GM19397 (cell line): Measurements from ENCODE around the gene SPOCK1.

Source experiments
- ATAC-seq: cut with Tn5 transposase; IDR thresholded peaks from one replicate; pipeline ENCODE4 v1.9.1; 2021; ENCODE audit warnings: mild to moderate bottlenecking, moderate library complexity; ENCODE audit not compliant: unreplicated experiment

SPOCK1 gene

DNA sequence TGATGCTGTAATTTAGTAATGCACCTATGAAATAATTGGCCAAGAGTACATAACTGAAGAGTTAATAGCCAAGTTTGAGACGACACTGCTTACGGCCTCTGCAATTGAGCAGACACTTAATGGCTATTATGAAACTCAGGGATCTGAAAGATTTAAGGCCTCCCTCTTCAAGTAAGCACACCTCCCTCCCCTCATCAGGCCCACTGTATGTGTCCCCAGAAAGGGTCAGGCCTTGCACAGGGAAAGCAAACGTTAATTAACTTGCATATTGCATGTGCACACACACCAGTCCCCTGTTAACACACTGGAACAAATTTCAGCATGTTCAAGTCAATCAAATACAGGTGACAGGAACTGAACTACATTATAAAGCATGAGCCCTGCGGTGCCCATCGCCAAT, 163.6 kb downstream of the SPOCK1 start:
- ATAC-seq: no peak

DNA sequence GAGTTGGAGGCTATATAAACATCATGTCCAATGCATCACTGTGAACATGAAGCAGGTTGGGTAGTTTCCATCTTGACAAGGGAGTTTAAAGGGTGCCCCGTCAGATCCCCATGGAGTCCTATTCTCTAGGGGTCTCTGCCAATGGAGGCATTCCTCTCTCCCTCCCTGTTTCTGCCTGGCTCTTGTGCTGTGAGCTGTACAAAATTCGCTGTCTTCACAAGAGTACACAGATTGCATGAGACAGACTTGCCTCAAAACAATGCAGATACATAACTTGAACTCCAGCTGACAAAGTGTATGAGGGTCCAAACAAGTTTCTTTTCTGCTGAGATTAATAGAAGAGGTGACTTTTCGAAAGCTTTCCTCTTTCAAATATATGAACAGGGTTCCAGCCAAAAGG, 165.2 kb downstream of the SPOCK1 start:
- ATAC-seq: no peak

DNA sequence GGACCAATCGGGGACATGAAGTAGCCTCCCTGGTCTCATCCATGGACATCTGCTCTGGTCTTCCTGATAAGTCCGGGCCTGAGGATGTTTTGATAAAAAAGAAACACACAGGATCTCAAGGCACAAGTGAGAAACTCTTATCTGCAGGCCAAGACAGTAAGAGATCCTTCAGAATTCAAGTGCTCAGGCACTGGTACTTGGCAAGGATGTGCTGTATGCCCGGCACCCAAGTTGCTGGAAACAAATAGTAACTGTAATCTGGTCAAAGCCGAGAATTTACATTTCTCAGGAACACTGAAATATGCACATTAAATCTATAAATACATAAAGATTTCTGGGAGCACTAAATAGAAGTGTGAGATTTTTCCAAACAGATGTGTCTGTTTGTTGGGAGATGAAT, 165.7 kb downstream of the SPOCK1 start:
- ATAC-seq: no peak

DNA sequence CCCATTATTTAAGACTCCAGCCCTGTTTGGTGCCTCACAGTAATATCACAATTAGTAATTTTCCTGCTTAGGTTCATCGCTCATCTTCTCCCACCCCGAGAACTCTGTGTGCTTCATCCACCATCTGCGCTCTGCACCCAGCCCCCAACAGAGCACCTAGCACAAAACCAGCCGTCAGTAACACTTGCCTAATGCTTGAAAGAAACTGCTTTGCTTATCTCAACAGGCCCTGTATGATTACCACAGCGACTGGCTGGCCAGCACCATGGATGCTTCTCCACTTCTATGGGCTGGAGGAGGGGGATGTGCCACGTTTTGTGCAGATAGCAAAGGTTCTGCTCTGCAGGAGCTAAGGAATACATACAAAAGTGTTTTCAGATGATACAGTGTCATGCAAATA, 166.8 kb downstream of the SPOCK1 start:
- no peak for ATAC-seq

GRCh38 chr5:137329586-137330296, 169.4 kb downstream of the SPOCK1 start:
- ATAC-seq: no peak

DNA sequence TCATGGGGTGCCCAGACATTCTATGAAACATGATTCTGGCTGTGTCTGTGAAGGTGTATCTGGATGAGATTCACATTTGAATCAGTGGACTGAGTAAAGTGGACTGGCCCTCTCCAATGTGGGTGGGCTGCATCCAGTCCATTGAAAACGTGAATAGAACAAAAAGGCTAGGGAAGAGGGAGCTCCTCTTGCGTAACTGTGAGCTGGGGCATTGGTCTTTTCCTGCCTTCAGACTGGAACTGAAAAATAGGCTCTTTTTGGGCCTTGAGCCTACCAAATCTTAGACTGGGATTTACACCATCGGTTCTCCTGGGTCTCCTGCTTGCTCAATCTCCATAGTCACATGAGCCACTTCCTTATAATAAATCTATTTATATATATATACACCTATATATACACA, 170.1 kb downstream of the SPOCK1 start:
- no peak for ATAC-seq

DNA sequence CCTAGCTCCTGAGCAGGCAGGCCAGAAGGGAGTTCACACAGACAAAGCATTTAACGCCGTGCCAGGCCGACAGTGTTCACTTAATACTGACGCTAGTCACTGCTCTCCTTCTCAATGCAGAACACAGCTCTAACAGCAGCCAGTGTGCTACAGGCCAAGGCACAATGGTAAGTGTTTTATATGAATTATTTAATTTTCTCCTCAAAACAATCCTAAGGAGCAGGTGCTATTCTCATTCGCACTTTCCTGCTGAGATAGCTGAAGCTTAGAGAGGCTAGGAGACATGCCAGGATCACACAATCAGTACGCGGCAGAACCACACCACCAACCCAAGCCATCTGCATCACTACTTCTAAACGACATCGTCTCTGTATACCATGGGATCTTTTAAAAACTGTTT, 170.7 kb downstream of the SPOCK1 start:
- no peak for ATAC-seq

DNA sequence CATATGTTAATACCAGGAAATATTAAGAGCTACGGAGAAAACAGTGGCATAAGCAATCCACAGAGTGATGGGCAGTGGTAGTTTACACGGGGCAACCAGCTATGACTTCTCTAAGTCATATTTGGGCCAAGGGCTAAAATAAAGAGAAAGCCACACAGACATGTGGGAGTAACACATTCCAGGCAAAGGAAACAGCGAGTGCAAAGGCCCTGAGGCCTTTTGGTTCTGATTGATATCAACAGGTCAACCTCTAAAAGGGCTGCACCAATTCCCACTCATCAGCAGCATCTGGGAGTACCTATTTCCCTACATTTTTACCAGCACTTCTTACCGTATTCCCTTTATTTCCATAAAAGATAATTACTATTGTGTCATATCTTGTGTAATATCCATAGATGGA, 173.4 kb downstream of the SPOCK1 start:
- ATAC-seq: no peak

DNA sequence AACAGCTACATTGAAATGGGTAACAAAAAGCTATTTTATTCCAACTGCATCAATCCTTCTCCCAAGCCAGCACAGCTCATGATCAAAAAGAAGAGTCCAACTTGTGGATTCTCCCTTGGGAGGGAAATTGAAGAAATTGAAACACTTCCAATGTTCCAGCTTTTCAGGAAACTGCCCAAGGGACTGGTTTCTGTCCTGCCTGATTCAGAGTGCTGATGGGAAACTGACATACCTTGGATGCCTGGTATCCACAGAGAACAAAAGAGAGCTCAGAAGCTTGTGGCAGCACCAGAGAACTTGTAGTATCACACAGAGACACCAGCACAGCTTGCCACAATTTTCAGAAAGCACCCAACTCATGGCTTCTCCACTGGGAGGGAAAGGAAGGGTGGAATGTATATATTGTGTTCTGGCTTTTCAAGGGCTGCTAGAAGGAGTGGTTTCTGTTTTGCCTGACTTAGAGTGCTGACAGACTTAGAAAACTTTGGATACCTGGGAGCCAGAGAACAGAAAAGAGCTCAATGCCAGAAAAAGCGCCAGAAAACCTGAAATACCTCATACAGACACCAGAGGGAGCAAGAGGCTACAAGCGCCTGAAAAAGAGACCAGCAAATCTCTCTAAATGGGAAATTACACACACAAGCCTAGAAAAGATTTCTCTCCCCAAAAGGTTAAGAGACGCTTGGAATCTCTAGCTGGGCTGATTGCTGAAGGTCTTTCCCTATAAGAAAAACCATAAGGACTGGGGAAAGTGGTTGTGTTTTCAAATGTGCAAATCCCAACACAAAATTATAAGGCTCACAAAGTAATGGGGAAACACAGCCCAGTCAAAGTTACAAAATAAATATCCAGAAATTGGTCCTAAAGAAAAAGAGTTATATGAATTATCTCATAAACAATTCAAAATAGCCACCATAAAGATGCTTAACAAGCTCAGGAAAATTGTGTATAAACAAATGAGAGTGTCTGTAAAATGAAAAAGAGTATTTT, 178.8 kb downstream of the SPOCK1 start:
- no peak for ATAC-seq

DNA sequence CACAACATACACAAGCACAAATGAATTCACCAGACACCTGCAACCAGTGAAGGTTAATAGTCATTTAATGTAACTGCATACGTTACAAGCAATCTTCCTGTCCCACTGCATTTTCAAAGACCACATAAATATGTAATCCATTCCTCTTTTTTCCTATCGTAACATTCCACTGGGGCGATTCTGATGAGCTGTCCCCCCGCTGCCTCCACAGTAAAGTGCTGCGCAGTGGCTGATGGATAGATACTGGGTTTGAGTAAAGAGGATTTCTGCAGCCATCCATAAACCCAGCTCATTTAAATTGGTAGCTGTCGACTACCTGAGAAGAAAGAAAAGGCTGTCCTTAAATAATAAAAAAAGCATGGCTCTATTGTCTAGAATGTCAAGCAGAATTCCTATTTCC, 181.1 kb downstream of the SPOCK1 start:
- no peak for ATAC-seq

DNA sequence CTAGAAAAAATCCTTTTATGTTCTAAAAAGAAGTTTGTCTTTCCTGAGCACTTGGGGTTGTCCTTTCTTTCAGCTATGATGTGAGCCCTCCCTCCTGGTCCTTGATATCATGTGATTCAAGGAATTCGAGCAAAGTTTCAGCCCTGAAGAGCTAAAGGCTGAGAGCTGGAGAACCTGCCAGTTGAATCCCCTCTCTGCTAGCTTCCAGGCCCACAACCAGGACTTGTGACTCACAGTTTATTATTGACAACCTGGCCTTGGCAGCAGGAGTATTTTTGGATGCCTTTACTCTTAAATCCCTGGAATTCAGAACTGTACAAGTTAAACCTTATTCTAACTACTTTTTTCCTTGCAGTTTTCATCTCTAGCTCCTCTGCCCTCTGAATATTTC, 182.8 kb downstream of the SPOCK1 start:
- no peak for ATAC-seq

GRCh38 chr5:137315534-137316345, 183.4 kb downstream of the SPOCK1 start:
- no peak for ATAC-seq

GRCh38 chr5:137315109-137315508, 184.0 kb downstream of the SPOCK1 start:
- no peak for ATAC-seq

- ATAC-seq: no peak
Measured at GRCh38 chr5:137313526-137314175, 185.5 kb downstream of the SPOCK1 start.

- no peak for ATAC-seq
Measured at GRCh38 chr5:137312011-137312410, 187.1 kb downstream of the SPOCK1 start.

DNA sequence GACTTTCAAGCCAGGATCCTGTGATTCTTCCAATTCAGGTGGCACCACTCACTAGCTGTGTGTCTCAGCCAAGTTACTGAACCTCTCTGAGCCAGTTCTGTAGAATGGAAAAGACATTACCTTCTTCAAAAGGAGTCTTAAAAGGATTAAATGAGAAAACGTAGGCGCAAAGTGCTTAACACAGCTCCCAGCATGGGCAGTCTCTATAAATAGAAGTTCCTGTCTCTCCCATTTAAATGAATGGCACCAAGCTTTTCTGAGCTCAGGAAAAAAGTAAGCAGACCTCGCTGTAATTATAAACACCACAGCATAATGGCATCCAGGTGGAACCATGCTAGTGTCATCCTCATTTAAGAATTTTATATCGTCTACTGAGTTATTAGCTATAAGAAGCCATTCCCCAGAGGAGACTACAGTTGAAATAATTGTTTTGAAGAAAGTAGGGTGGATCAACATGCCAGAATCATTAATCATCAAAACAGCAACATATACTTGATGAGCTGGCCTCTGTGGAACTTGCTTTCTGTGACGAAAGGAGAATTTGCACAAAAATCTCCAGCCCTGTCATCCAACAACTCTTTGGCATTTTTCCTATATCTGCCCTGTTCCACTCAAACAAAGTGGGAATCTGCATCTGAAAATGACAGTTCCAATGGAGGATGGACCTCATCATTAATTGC, 188.9 kb downstream of the SPOCK1 start:
- ATAC-seq: no peak

DNA sequence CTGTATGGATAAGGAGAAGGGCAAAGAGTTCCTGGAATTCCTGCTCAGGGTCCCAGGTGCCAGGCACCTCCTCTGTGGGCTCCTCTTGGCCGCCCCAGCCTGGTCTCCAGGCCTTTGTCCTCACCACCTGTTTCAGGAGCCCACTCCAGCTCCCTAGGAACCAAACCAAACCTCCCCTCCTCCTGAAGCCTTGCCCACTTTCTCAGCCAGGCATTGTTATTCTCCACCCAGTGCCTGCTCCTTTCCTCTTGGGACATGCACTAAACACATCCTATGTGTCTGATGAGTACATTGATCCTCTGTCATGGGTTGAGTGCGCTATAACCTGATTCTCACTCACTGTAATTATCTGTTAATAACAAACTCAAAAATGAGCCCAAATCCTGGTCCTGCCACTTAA, 189.8 kb downstream of the SPOCK1 start:
- no peak for ATAC-seq

GRCh38 chr5:137308311-137308710, 190.8 kb downstream of the SPOCK1 start:
- ATAC-seq: no peak

- no peak for ATAC-seq
Measured at GRCh38 chr5:137306903-137307302, 192.2 kb downstream of the SPOCK1 start.

DNA sequence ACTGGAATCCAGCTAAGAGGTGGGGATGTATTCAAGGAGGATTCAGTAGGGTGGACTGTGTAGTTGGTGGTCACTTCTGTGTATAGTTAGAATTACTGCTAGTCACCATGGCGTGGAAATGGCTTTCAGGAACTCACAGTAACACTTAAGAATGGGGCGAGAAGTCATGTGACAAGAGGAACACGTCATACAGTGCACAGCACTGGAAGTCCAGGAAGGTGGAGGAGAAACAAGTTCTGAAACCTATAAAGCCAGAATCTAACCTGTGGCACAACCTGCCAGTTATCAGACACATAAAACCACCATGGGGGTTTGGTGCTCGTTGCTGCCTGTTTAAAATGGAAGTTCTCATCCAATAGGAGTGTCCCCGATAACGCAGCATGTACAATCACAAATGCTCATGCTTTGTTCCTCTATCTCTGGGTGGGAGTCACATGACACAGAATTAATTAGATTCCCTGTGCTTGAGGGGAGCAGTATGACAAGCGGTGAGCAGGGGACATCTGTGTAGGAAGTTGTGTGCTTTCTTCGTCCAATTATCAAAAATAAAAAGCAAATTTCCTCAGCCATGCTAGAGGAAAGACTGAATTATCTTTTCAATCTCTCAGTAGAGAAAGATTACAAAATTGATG, 193.0 kb downstream of the SPOCK1 start:
- no peak for ATAC-seq
